GM20000 (cell line): ENCODE results near the gene DDIAS.

ENCODE experiments used
- DNase-seq: peaks from one replicate; pipeline ENCODE4 v3.0.0; 2012; ENCODE audit warnings: low spot score
- TF ChIP-seq, protein P1 (sequence below): IDR thresholded peaks from 2 replicates; pipeline ENCODE4 v1.5.1; 2012; ENCODE audit warnings: mild to moderate bottlenecking, control low read depth; ENCODE audit errors: extremely low read depth, missing control alignments

Gene DDIAS

DNA sequence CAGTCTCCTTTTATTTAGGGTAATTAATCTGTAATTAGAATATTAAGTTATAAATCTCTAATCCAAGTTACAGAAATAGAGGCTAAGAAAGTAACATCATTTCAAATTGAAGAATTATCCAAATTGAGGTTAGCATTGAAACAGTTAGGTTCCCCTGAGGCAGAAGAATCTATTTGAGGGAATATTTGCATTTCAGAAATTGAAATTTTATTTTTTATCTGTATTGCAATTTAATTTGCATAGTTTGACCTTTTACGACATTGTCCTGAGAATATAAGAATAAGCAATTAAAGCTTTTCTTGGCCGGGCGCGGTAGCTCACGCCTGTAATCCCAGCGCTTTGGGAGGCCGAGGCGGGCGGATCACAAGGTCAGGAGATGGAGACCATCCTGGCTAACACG is 27.6 kb downstream of the DDIAS start:
- TF ChIP-seq, protein P1, sequence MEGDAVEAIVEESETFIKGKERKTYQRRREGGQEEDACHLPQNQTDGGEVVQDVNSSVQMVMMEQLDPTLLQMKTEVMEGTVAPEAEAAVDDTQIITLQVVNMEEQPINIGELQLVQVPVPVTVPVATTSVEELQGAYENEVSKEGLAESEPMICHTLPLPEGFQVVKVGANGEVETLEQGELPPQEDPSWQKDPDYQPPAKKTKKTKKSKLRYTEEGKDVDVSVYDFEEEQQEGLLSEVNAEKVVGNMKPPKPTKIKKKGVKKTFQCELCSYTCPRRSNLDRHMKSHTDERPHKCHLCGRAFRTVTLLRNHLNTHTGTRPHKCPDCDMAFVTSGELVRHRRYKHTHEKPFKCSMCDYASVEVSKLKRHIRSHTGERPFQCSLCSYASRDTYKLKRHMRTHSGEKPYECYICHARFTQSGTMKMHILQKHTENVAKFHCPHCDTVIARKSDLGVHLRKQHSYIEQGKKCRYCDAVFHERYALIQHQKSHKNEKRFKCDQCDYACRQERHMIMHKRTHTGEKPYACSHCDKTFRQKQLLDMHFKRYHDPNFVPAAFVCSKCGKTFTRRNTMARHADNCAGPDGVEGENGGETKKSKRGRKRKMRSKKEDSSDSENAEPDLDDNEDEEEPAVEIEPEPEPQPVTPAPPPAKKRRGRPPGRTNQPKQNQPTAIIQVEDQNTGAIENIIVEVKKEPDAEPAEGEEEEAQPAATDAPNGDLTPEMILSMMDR: no peak
- no peak for DNase-seq

DNA sequence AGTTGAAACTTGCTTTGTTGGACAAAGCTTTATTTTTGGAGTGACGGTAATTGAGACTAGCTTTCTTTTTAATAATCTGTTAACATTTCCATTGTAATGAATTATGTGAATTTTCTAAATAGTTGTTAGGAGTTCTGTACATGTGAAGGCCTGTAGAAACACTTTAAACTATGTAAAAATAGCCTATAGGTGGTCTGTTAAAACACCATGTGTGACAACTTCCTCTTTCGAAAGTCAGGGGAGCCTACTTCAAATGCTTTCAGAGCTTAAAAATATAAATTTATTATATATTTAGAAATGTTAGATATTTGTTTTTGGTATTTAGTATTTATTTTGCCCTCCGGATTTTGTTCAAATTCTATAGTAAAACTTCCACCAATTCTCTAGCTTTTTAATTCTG is 28.7 kb downstream of the DDIAS start:
- TF ChIP-seq, protein P1: no peak

DNA sequence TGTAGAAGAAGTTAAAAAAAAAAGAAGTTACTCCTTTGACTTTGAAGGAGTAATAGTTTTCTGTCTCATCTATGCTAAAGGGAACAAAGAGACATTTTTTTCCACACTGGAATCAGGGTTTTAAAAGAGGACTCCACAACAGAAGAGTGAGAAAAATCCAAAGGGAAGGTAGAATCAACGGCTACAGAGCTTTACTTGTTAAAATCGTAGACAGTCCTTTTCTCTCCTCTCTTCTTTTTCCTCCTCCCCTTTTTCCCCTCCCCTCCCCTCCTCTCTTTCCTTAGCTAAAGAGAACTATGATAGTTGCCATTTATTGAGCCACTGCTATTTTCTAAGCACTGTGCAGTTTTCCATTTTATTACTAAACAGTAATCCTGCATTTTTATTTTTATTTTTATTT is 29.2 kb downstream of the DDIAS start:
- TF ChIP-seq, protein P1: no peak

More for the DNA sequence above, 28.7 kb downstream of the DDIAS start:
- peak; percentile 19 for DNase-seq

DNA sequence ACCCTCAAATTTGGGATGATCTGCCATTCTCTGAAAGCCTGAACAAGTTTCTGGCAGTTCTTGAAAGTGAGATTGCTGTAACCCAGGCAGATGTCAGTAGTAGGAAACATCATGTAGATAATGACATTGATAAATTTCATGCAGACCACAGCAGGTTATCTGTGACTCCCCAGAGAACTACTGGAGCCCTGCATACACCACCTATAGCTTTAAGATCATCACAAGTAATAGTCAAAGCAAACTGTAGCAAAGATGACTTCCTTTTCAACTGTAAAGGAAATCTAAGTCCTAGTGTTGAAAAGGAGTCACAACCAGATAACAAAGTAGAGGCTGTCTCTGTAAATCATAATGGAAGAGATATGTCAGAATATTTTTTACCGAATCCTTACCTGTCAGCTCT is 31.0 kb downstream of the DDIAS start:
- no peak for DNase-seq
- TF ChIP-seq, protein P1: no peak

More for the DNA sequence above, 29.2 kb downstream of the DDIAS start:
- no peak for DNase-seq

DNA sequence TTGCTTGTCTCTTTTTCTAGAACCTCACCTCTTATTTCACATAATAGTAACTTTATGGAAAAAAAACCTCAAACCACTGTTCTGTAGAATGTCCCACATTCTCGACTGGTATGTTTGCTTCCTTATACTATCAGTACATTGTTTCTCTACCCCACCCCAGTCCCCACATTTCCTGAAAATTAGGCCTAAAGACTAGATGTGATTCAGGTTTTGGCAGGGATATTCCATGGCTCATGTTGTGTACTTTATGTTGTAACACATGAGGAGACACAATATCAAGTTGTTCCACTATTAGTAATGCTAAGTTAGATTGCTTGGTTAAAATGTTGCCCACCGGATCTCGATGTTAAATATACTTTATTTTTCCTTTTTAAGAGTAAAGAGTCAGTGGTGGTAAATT is 34.7 kb downstream of the DDIAS start:
- no peak for DNase-seq
- TF ChIP-seq, protein P1: no peak

DNA sequence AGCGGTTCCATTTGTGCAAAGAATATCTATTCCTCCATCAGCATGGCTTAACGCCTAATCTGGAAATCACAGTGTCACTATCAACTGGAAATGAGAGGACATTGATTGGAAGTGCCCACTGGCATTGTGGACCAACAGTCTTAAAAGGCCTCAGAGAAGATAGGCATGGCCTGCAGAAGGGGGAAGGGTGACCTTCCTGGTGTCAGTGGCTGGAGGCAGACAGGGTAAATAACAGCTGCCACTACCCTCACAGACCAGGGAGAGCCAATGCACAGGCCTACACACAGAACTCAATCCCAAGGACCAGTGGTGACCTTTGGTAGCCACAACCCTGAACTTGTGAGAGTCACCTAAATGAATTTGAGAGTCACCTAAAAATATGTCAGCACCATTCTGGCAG is 36.0 kb downstream of the DDIAS start:
- TF ChIP-seq, protein P1: no peak
- DNase-seq: no peak

DNA sequence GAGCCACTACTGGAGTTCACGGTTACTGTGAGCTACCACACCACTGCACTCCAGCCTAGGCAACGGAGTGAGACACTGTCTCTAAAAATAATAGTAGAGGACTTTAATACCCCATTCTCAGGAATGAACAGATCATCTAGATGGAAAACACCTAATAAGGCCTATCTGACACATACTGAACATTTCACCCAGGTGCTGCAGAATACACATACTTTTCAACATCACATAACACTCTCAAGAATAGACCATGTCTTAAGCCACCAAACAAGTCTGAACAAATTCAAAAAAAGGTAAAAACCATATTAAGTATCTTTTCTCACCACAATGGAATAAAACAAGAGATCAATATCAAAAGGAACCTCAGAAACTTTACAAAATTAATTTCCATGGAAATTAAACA is 37.9 kb downstream of the DDIAS start:
- TF ChIP-seq, protein P1: no peak
- no peak for DNase-seq
